WTC11 (cell line): ENCODE data around the gene FAM217B. TPM values are rescaled to one million over a fixed set of nuclear protein-coding genes. Genes with fewer than 3 reads are reported as not detected.

Experiments used
- ATAC-seq: fragments of 200-7000 bp; cut with Tn5 transposase; 2 replicates; pipeline ENCODE4 v1.10.0; 2021; ENCODE audit warnings: mild to moderate bottlenecking, moderate library complexity
- CTCF ChIA-PET: fragments of 300-600 bp; sonication (Branson Sonifier 250); formaldehyde crosslinking; loops from one replicate; lab custom pipeline; 2021; ENCODE audit warnings: antibody characterized with exemption; lab: Charles Lee
- POLR2A ChIA-PET: fragments of 350-600 bp; sonication (Branson Sonifier 250); formaldehyde crosslinking; loops from one replicate; lab custom pipeline; 2021; ENCODE audit warnings: antibody characterized with exemption; lab: Charles Lee
- DNase-seq: peaks from one replicate; pipeline ENCODE4 v3.0.0; 2021; ENCODE audit warnings: low spot score
- H3K27ac Mint-ChIP-seq: 2 replicates; pipeline ENCODE4 v1.8.0; 2021; ENCODE audit warnings: mixed read lengths
- H3K27me3 Mint-ChIP-seq: 2 replicates; pipeline ENCODE4 v1.8.0; 2021; ENCODE audit warnings: low read depth, mild to moderate bottlenecking, moderate library complexity, mixed read lengths
- H3K36me3 Mint-ChIP-seq: 2 replicates; pipeline ENCODE4 v1.8.0; 2021; ENCODE audit warnings: mixed read lengths
- H3K4me1 Mint-ChIP-seq: 2 replicates; pipeline ENCODE4 v1.8.0; 2022; ENCODE audit warnings: mixed read lengths
- H3K4me3 Mint-ChIP-seq: 2 replicates; pipeline ENCODE4 v1.8.0; 2021; ENCODE audit warnings: mild to moderate bottlenecking, moderate library complexity, mixed read lengths
- H3K9me3 Mint-ChIP-seq: 2 replicates; pipeline ENCODE4 v1.8.0; 2021; ENCODE audit warnings: mixed read lengths
- ARID4B ChIP-seq: sonication (generic); formaldehyde crosslinking; IDR thresholded peaks from 2 replicates; pipeline ENCODE4 v1.8.0; 2023; ENCODE audit warnings: missing genetic modification reagents, mild to moderate bottlenecking, borderline replicate concordance
- ATF2 ChIP-seq: sonication (generic); formaldehyde crosslinking; IDR thresholded peaks from 2 replicates; pipeline ENCODE4 v1.8.1; 2022; ENCODE audit warnings: low read depth, missing genetic modification reagents, borderline replicate concordance
- ATF3 ChIP-seq: sonication (generic); formaldehyde crosslinking; conservative IDR thresholded peaks from 2 replicates; pipeline ENCODE4 v1.8.1; 2022; ENCODE audit warnings: mild to moderate bottlenecking, missing genetic modification reagents
- ATF6 ChIP-seq: sonication (generic); formaldehyde crosslinking; IDR thresholded peaks from 2 replicates; pipeline ENCODE4 v1.8.1; 2023; ENCODE audit warnings: mild to moderate bottlenecking, missing genetic modification reagents
- CREB1 ChIP-seq: sonication (generic); formaldehyde crosslinking; IDR thresholded peaks from 2 replicates; pipeline ENCODE4 v1.8.0; 2023; ENCODE audit warnings: mild to moderate bottlenecking, missing genetic modification reagents
- CTCF ChIP-seq: fragments of 200-600 bp; IDR thresholded peaks from 2 replicates; pipeline ENCODE4 v1.8.0; 2022; ENCODE audit warnings: antibody characterized with exemption
- ERG ChIP-seq: fragments of 250-450 bp; sonication (Bioruptor Pico); IDR thresholded peaks from 2 replicates; pipeline ENCODE4 v1.8.0; 2021; ENCODE audit warnings: mild to moderate bottlenecking
- MAX ChIP-seq: sonication (generic); formaldehyde crosslinking; IDR thresholded peaks from 2 replicates; pipeline ENCODE4 v1.8.0; 2022; ENCODE audit warnings: mild to moderate bottlenecking, missing genetic modification reagents
- MXD4 ChIP-seq: fragments of 250-450 bp; sonication (Bioruptor Pico); IDR thresholded peaks from 2 replicates; pipeline ENCODE4 v1.8.0; 2021; ENCODE audit warnings: mild to moderate bottlenecking, moderate library complexity, borderline replicate concordance
- MYBL2 ChIP-seq: sonication (generic); formaldehyde crosslinking; IDR thresholded peaks from 2 replicates; pipeline ENCODE4 v1.8.1; 2023; ENCODE audit warnings: mild to moderate bottlenecking, moderate library complexity, missing genetic modification reagents
- PRDM15 ChIP-seq: sonication (generic); formaldehyde crosslinking; IDR thresholded peaks from 2 replicates; pipeline ENCODE4 v1.8.0; 2022; ENCODE audit warnings: missing genetic modification reagents
- SMAD4 ChIP-seq: sonication (generic); formaldehyde crosslinking; IDR thresholded peaks from 2 replicates; pipeline ENCODE4 v1.8.0; 2022; ENCODE audit warnings: mild to moderate bottlenecking, missing genetic modification reagents
- USF1 ChIP-seq: sonication (generic); formaldehyde crosslinking; IDR thresholded peaks from 2 replicates; pipeline ENCODE4 v1.8.0; 2022; ENCODE audit warnings: mild to moderate bottlenecking, missing genetic modification reagents
- ZNF396 ChIP-seq: fragments of 250-450 bp; sonication (Bioruptor Pico); IDR thresholded peaks from 2 replicates; pipeline ENCODE4 v1.8.0; 2021; ENCODE audit warnings: mild to moderate bottlenecking, moderate library complexity, borderline replicate concordance
- ZNF416 ChIP-seq: fragments of 250-450 bp; sonication (Bioruptor Pico); IDR thresholded peaks from 2 replicates; pipeline ENCODE4 v1.9.0; 2021; ENCODE audit warnings: mild to moderate bottlenecking, inconsistent platforms
- total RNA-seq: library from RNA; stranded (reverse); gene quantifications from 3 replicates; pipeline ENCODE4 v1.2.3, GENCODE V29; 2021

FAM217B gene
- total RNA-seq, 1 experiment from 2014 or later, result 14.8 TPM

- TF ChIP-seq MAX (no peak), USF1 (CRISPR knock-in tag) (no peak)
- TF ChIP-seq, all 79 proteins: peak for 0
Observed at GRCh38 chr20:59923514-59923913, 16.7 kb upstream of the FAM217B start (continued).

- H3K9me3 Mint-ChIP-seq, result no peaks in the 10 kb centered on the region
Observed at GRCh38 chr20:59925359-59925758, 14.8 kb upstream of the FAM217B start.

More at GRCh38 chr20:59925359-59925758, 14.8 kb upstream of the FAM217B start:
- no peak overlapping the region for H3K4me3 Mint-ChIP-seq
- TF ChIP-seq ZNF396 (CRISPR knock-in tag) (no peak), MXD4 (CRISPR knock-in tag) (no peak), MYBL2 (CRISPR knock-in tag) (no peak), ZNF416 (no peak), ATF3 (CRISPR knock-in tag) (no peak), CTCF (no peak), ATF2 (CRISPR knock-in tag) (no peak), PRDM15 (CRISPR knock-in tag) (no peak), ATF6 (CRISPR knock-in tag) (no peak), CREB1 (no peak), ARID4B (no peak), SMAD4 (no peak), ERG (CRISPR knock-in tag) (no peak)
- TF ChIP-seq, all 79 proteins: peak for 0
- ChIA-PET POLR2A (no interaction called here), CTCF (interaction anchor here (1.4 kb wide), 1 partner anchor 9 kb away, joined by 5 read pairs; no protein-coding TSS in a partner anchor)
- no peak for DNase-seq
- Mint-ChIP-seq H3K36me3 (no peaks in the 10 kb centered on the region), H3K27ac (no peak overlapping the region), H3K4me1 (no peaks in the 10 kb centered on the region), H3K27me3 (peaks cover 47% of the 10 kb centered on the region)
- no peak for ATAC-seq
